A549 (cell line): ENCODE results near the gene GPR139. TPM values are rescaled to one million over a fixed set of nuclear protein-coding genes. Genes with fewer than 3 reads are reported as not detected.

Experiments used
- ATAC-seq, 2 experiments: fragments of 200-7000 bp in 1 of 2; fragments of >200 bp in 1 of 2; cut with Nextera tagmentation in 1 of 2; cut with Tn5 transposase in 1 of 2; 3 replicates each; pipeline versions ENCODE4 v1.8.0 to v1.9.1; 2018 to 2020; ENCODE audit warnings: mild to moderate bottlenecking in 1 of 2, moderate library complexity in 1 of 2
- CTCF ChIA-PET: fragments of 300-600 bp; sonication (Branson Sonifier 250); formaldehyde crosslinking; extraction: SDS; loops from one replicate; lab custom pipeline; 2021; ENCODE audit warnings: antibody characterized with exemption, inconsistent platforms; lab: Yijun Ruan, JAX
- POLR2A ChIA-PET: fragments of 350-600 bp; formaldehyde crosslinking; extraction: SDS; loops from one replicate; lab custom pipeline; 2021; ENCODE audit warnings: antibody characterized with exemption, inconsistent platforms; lab: Yijun Ruan, JAX
- DNase-seq, 2 experiments: peaks; one replicate each; pipeline versions ENCODE4 v3.0.0 to v3.0.0-alpha.2; 2011 to 2016; ENCODE audit warnings: low read depth in 1 of 2, low spot score in 1 of 2
- FAIRE-seq: peaks from 2 replicates; lab custom pipeline; 2011; peaks lifted over from hg19 to GRCh38; lab: Jason Lieb, UNC
- H3K27ac ChIP-seq, 2 experiments: fragments of >200 bp; sonication (Bioruptor Twin); formaldehyde crosslinking; 3 replicates each; pipeline ENCODE4 v1.5.1; 2016 to 2017
- H3K4me1 ChIP-seq: fragments of >200 bp; sonication (Bioruptor Twin); formaldehyde crosslinking; 3 replicates; pipeline ENCODE4 v1.6.1; 2016
- H3K4me2 ChIP-seq: fragments of >200 bp; sonication (Bioruptor Twin); formaldehyde crosslinking; 3 replicates; pipeline ENCODE4 v1.6.1; 2016
- H3K4me3 ChIP-seq: fragments of >200 bp; sonication (Bioruptor Twin); formaldehyde crosslinking; 3 replicates; pipeline ENCODE4 v1.5.1; 2016
- H3K9me3 ChIP-seq: fragments of >200 bp; sonication (Bioruptor Twin); formaldehyde crosslinking; 3 replicates; pipeline ENCODE4 v1.6.1; 2016
- ATOH8 ChIP-seq: fragments of 250-450 bp; sonication (Bioruptor Pico); IDR thresholded peaks from 2 replicates; pipeline ENCODE4 v1.5.0; 2020; ENCODE audit warnings: low read depth, mild to moderate bottlenecking, moderate library complexity
- BHLHE40 ChIP-seq: IDR thresholded peaks from 2 replicates; pipeline ENCODE4 v1.6.1; 2012; ENCODE audit warnings: low read depth, low read length, inconsistent platforms
- CBX8 ChIP-seq: fragments of 200-600 bp; sonication (generic); IDR thresholded peaks from 2 replicates; pipeline ENCODE4 v1.6.1; 2016
- CEBPB ChIP-seq, 2 experiments: fragments of >200 bp in 1 of 2; sonication (Bioruptor Twin) in 1 of 2; formaldehyde crosslinking in 1 of 2; IDR thresholded peaks; 2 replicates each; pipeline ENCODE4 v1.6.1; 2012 to 2016
- CHD2 ChIP-seq: fragments of 150-350 bp; IDR thresholded peaks from 2 replicates; pipeline ENCODE4 v1.6.1; 2014; ENCODE audit warnings: low read length; ENCODE audit not compliant: partially characterized antibody
- CHD4 ChIP-seq: fragments of 200-600 bp; sonication (generic); IDR thresholded peaks from 2 replicates; pipeline ENCODE4 v1.6.1; 2016; ENCODE audit warnings: antibody characterized with exemption, mild to moderate bottlenecking, borderline replicate concordance
- EHMT2 ChIP-seq: fragments of 200-600 bp; sonication (generic); IDR thresholded peaks from 2 replicates; pipeline ENCODE4 v1.6.1; 2016; ENCODE audit warnings: antibody characterized with exemption, low read depth, mild to moderate bottlenecking, moderate library complexity
- ESRRA ChIP-seq: fragments of 150-350 bp; IDR thresholded peaks from 2 replicates; pipeline ENCODE4 v1.6.1; 2014; ENCODE audit warnings: mild to moderate bottlenecking, low read length, borderline replicate concordance
- HMGXB4 ChIP-seq: fragments of 250-450 bp; sonication (Bioruptor Pico); IDR thresholded peaks from 2 replicates; pipeline ENCODE4 v1.5.0; 2021; ENCODE audit warnings: mild to moderate bottlenecking, moderate library complexity, borderline replicate concordance
- HOXB13 ChIP-seq: fragments of 250-450 bp; sonication (Bioruptor Pico); IDR thresholded peaks from 2 replicates; pipeline ENCODE4 v1.5.0; 2020; ENCODE audit warnings: low read depth, mild to moderate bottlenecking, moderate library complexity
- HOXB5 ChIP-seq: fragments of 250-450 bp; sonication (Bioruptor Pico); IDR thresholded peaks from 2 replicates; pipeline ENCODE4 v1.5.0; 2020; ENCODE audit warnings: mild to moderate bottlenecking, moderate library complexity
- MAFK ChIP-seq: fragments of 450-650 bp; IDR thresholded peaks from 2 replicates; pipeline ENCODE4 v1.6.1; 2014; ENCODE audit not compliant: partially characterized antibody
- MAZ ChIP-seq: fragments of 150-350 bp; IDR thresholded peaks from 2 replicates; pipeline ENCODE4 v1.6.1; 2014; ENCODE audit warnings: antibody characterized with exemption, low read depth, low read length, borderline replicate concordance
- MYC ChIP-seq: IDR thresholded peaks from 2 replicates; pipeline ENCODE4 v1.6.1; 2012; ENCODE audit warnings: mild to moderate bottlenecking, inconsistent platforms, low read length, improper control_type of control experiment, borderline replicate concordance
- NPAS2 ChIP-seq: fragments of 250-450 bp; sonication (Bioruptor Pico); IDR thresholded peaks from 2 replicates; pipeline ENCODE4 v1.8.0; 2022; ENCODE audit warnings: mild to moderate bottlenecking, moderate library complexity, borderline replicate concordance
- POLR2A ChIP-seq: IDR thresholded peaks from 2 replicates; pipeline ENCODE4 v1.6.1; 2012; ENCODE audit warnings: mild to moderate bottlenecking, low read length
- RARB ChIP-seq: fragments of 250-450 bp; sonication (Bioruptor Pico); IDR thresholded peaks from 2 replicates; pipeline ENCODE4 v1.8.0; 2021; ENCODE audit warnings: mild to moderate bottlenecking, moderate library complexity
- RCOR1 ChIP-seq: fragments of 150-350 bp; IDR thresholded peaks from 2 replicates; pipeline ENCODE4 v1.6.1; 2014; ENCODE audit warnings: antibody characterized with exemption, low read length, low read depth
- SREBF2 ChIP-seq: fragments of 450-650 bp; IDR thresholded peaks from 2 replicates; pipeline ENCODE4 v1.6.1; 2014; ENCODE audit warnings: mild to moderate bottlenecking, moderate library complexity
- ZC3H11A ChIP-seq: fragments of 450-650 bp; IDR thresholded peaks from 2 replicates; pipeline ENCODE4 v1.6.1; 2014; ENCODE audit warnings: antibody characterized with exemption, mild to moderate bottlenecking
- ZFP36 ChIP-seq: fragments of 450-650 bp; IDR thresholded peaks from 2 replicates; pipeline ENCODE4 v1.6.1; 2014; ENCODE audit warnings: borderline replicate concordance; ENCODE audit not compliant: partially characterized antibody
- ZNF302 ChIP-seq: fragments of 250-450 bp; sonication (Bioruptor Pico); IDR thresholded peaks from 2 replicates; pipeline ENCODE4 v1.9.0; 2021; ENCODE audit warnings: inconsistent platforms, mild to moderate bottlenecking, moderate library complexity
- ZSCAN20 ChIP-seq: fragments of 250-450 bp; sonication (Bioruptor Pico); IDR thresholded peaks from 2 replicates; pipeline ENCODE4 v1.8.0; 2022; ENCODE audit warnings: mild to moderate bottlenecking, moderate library complexity
- WGBS: methylation state at CpG from one replicate; pipeline ENCODE4 v1.1.6; 2017; ENCODE audit errors: missing lambda C conversion rate; 5-methylcytosine and 5-hydroxymethylcytosine counted together
- polyA plus RNA-seq, 4 experiments: library from polyadenylated mRNA; depleted of rRNA in 3 of 4; stranded (reverse); fragments of >200 nt; fragmentation: RNase III in 1 of 4; extraction: RNeasy Plus Mini Kit Qiagen cat#74134 plus additional on column Dnase treatment in 1 of 4; gene quantifications; 2 replicates in 3 of 4; 3 replicates in 1 of 4; pipeline ENCODE4 v1.2.3, GENCODE V29; 2011 to 2017
- TF ChIP-seq, protein P1 (sequence below): fragments of >200 bp; sonication (Bioruptor Twin); formaldehyde crosslinking; IDR thresholded peaks from 2 replicates; pipeline ENCODE4 v1.6.1; 2016

The GPR139 gene
- polyA plus RNA-seq, 2 of the 4 experiments (the other 2 are of a cell fraction): not detected

DNA sequence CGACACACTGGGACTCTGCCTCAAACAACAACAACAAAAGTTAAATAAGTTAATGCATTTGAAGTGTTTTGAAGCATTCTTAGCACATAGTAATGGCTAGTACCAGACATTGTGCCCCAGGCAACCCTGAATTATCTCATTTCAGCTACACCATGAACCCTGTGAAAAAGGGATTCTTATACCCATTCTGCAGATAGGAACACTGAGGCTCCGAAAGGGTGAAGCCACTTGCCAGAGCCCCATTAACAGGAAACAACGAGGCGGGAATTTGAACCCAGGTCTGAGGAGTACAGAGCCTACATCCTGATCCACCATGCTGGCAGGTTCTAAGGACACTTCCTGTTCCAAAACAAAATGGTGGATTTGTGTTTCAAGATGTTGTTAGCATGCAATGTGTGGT lies 9.2 kb downstream of the GPR139 start:
- Histone ChIP-seq H3K4me3 (no peak overlapping the region), H3K4me1 (no peaks in the 10 kb centered on the region), H3K9me3 (peaks cover 10% of the 10 kb centered on the region; the same call in 2 of the 3 replicates), H3K27ac (no peak overlapping the region), H3K4me2 (no peak overlapping the region)
- no peak for DNase-seq
- TF ChIP-seq ZSCAN20 (CRISPR knock-in tag): no peak
- TF ChIP-seq ZC3H11A: no peak
- TF ChIP-seq MAZ: no peak
- no peak for TF ChIP-seq ZNF302 (CRISPR knock-in tag)
- no peak for TF ChIP-seq NPAS2 (CRISPR knock-in tag)
- TF ChIP-seq POLR2A: no peak
- no peak for TF ChIP-seq EHMT2
- TF ChIP-seq CHD4: no peak
- TF ChIP-seq CBX8: no peak
- TF ChIP-seq RCOR1: no peak
- no peak for TF ChIP-seq ZFP36
- TF ChIP-seq BHLHE40: no peak
- TF ChIP-seq SREBF2: no peak
- no peak for TF ChIP-seq CHD2
- TF ChIP-seq MYC: no peak
- no peak for TF ChIP-seq CEBPB (IDR thresholded peaks at IDR 0.05)
- TF ChIP-seq ATOH8 (CRISPR knock-in tag): no peak
- WGBS: 15% methylated on average over 4 of the region's 4 CpGs
- CTCF ChIA-PET: interaction anchor here (1.5 to 1.7 kb wide), 3 partner anchors 25 to 236 kb away, joined by 3 to 5 read pairs (median 5); no protein-coding TSS in a partner anchor
- no peak for FAIRE-seq
- ATAC-seq: no peak
- POLR2A ChIA-PET: no interaction called here

- DNase-seq (no peak), ATAC-seq (no peak), FAIRE-seq (no peak)
- Histone ChIP-seq H3K4me3 (no peak overlapping the region), H3K9me3 (no peaks in the 10 kb centered on the region), H3K4me1 (no peaks in the 10 kb centered on the region), H3K4me2 (no peak overlapping the region), H3K27ac (no peak overlapping the region)
- CTCF ChIA-PET: no interaction called here
- TF ChIP-seq, protein P1, sequence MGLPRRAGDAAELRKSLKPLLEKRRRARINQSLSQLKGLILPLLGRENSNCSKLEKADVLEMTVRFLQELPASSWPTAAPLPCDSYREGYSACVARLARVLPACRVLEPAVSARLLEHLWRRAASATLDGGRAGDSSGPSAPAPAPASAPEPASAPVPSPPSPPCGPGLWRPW: no peak
- TF ChIP-seq RCOR1: no peak
- POLR2A ChIA-PET: no interaction called here
- WGBS: 0% methylated on average over 3 of the region's 3 CpGs
Observed at GRCh38 chr16:20061132-20061531, 12.6 kb downstream of the GPR139 start.

- DNase-seq (no peak), FAIRE-seq (no peak), ATAC-seq (no peak)
- no peak overlapping the region for H3K27ac ChIP-seq
- ChIA-PET CTCF (no interaction called here), POLR2A (no interaction called here)
- no peak overlapping the region for H3K4me2 ChIP-seq
- no peak overlapping the region for H3K4me3 ChIP-seq
- 0% methylated on average over 3 of the region's 3 CpGs for WGBS
- H3K4me1 ChIP-seq: no peaks in the 10 kb centered on the region
- no peaks in the 10 kb centered on the region for H3K9me3 ChIP-seq
- TF ChIP-seq MAFK: peak; percentile 28
- no peak for TF ChIP-seq RARB (CRISPR knock-in tag)
- TF ChIP-seq, protein P1: no peak
Observed at GRCh38 chr16:20056436-20056835, 17.3 kb downstream of the GPR139 start.

- ChIA-PET CTCF (interaction anchor here (0.6 kb wide), 1 partner anchor 155 kb away, joined by 4 read pairs; no protein-coding TSS in a partner anchor), POLR2A (no interaction called here)
- no peak overlapping the region for H3K4me3 ChIP-seq
- TF ChIP-seq HOXB13 (CRISPR knock-in tag) (no peak), HMGXB4 (CRISPR knock-in tag) (no peak), MAZ (no peak), POLR2A (no peak), HOXB5 (CRISPR knock-in tag) (no peak), ESRRA (no peak)
- H3K9me3 ChIP-seq: no peaks in the 10 kb centered on the region
- no peaks in the 10 kb centered on the region for H3K4me1 ChIP-seq
- no peak overlapping the region for H3K4me2 ChIP-seq
- H3K27ac ChIP-seq: no peak overlapping the region
- DNase-seq: no peak
- ATAC-seq: no peak
- no peak for FAIRE-seq
- WGBS: 4% methylated on average over 5 of the region's 5 CpGs
Observed at GRCh38 chr16:20053336-20053735, 20.4 kb downstream of the GPR139 start.
